Effector CD8-positive, alpha-beta T cell (primary cell): ENCODE data around the gene SENP1.
"Not testable (repeated sequence)": the region's sequence is repeated elsewhere in the genome, so short reads cannot be mapped to it uniquely, and the experiment has no call there.

Experiments used
- DNase-seq: peaks from one replicate; lab custom pipeline; 2025; lab: John Stamatoyannopoulos, UW
- total RNA-seq, 4 experiments: gene quantifications; one replicate each; lab custom pipeline; 2026; lab: John Stamatoyannopoulos, UW

SENP1 gene
- total RNA-seq: 49.3 to 62.4 (median 59.3) reads per million in 4 experiments

DNA sequence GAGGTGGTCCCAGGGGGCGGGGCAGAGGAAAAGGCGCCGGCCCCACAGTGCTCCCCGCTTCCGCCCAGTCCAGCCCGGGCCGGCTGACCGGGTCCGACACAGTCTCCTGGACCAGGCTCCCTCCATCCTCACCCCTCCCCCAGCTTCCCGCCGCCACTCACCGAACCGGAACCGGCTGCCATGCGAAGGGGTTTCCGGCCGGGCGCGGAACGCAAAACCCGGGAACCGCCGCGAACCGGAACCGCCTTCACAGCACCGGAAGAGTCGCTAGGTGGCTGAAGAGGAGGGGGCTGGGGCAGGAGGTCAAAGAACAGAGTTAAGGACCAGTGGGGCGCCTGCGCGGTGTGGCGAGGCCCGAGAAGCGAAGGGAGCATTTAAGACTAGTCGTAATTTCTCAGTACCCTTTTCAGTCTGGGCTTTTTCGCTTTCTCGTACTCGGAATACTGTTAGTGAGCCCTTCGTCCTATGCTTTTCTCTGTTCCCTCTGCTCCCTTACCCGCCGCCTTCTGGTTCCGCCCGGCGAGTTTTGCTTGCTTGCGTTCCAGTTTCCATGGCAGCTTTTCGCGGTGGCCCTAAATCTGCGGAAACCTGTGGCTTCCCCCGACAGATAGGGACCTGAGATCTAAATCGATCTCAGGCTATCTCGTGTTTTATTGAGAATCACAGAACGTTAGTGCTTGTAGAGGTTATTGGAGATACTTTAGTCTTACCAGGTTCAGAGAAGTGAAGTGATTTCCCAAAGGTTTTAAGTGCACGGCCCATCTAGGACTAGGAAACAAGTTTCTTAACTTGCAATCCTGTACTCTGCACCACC, at the start of gene SENP1:
Gene SENP1 (minus strand): TSS at position 213 of the 814 bp plus-strand sequence. CDS start 4,607 bp downstream, outside the sequence.
- DNase-seq: peak; percentile 75

- no peak for DNase-seq
Measured at GRCh38 chr12:48151103-48151771, 45.4 kb upstream of the SENP1 start.

- DNase-seq: no peak
Measured at GRCh38 chr12:48145981-48146380, 40.1 kb upstream of the SENP1 start.

DNA sequence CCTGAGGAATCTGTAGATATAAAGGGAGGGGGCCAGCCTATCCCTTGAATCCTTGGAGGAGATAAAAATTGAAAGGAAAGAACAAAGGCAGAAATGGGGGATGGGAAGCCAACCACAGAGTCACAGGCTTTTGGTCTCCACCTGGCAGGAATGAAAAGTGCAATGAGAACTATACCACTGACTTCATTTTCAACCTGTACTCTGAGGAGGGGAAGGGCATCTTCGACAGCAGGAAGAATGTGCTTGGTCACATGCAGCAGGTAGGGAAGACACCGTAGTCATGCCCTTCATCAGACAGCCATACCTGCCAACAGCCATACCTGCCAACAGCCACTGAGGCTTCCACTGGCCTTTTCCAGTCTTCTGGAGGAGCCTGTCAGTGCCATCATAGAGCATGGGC, 38.0 kb upstream of the SENP1 start:
- no peak for DNase-seq

- no peak for DNase-seq
Measured at GRCh38 chr12:48142818-48143674, 37.2 kb upstream of the SENP1 start.

DNA sequence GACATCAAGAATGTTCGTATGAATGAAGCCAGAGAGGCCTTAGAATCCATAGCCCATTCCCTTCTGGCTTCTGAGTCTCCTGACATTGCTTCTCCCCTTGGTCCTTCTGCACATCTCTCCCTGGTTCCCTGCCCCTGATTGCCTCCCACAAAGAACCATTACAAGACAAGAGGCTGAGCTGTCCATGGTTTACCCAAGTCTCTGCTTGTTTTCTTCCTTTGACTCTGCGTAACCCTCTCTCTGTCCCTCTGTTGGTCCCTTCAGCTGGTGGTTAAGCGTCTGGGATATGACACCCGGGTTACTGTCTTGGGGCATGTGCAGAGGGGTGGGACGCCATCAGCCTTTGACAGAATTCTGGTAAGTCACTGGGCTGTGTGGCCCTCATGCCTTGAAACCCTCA, 29.1 kb upstream of the SENP1 start:
- no peak for DNase-seq

DNA sequence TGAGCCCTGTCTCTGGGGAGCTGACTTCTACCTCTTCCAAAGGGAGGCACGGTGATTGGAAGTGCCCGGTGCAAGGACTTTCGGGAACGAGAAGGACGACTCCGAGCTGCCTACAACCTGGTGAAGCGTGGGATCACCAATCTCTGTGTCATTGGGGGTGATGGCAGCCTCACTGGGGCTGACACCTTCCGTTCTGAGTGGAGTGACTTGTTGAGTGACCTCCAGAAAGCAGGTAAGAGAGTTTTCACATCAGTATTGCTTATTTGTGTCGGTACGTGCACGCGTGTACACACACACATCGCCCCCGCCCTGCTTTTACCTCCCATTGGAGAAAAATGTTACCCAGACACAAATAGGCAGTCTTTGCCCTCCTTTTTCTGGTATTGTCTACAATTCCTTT, 26.9 kb upstream of the SENP1 start:
- DNase-seq: no peak

- DNase-seq: no peak
Measured at GRCh38 chr12:48131517-48131916, 25.6 kb upstream of the SENP1 start.

DNA sequence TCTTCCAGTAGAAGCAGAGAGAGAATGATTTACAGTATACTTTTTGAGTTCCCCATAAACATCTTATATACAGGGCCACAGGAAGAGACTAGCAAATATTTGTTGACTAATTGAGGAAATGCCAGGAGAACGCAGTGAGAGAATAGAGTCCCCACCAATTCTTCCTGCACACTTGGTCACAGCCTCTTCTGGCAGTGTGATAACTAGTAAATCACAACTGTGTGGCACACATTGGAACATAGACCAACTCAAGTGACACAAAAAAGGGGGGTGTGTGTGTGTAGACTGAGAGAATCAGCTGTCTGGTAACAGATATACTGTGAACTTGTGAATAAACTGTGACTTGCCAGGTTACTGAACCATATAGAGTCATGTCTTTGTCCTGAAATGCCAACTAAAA, 23.5 kb upstream of the SENP1 start:
- DNase-seq: no peak

DNA sequence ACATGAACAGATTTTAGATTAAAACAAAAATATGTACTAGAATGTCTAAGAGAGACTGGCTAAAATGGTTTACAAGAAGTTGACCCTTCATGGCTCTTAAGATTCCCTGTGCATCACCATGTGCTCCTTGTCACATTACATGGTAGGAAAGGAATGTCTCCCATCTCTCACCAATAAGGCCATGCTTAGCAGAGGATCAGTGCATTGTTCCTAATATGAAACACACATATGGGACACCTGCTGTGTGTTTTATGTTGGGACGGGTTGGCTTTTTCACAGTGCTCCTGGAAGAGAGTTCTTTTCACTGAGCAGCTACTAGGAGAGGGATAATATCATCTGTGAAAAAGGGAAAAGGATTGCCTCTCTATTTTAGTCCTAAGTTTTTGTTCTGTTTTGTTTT, 22.9 kb upstream of the SENP1 start:
- no peak for DNase-seq

- no peak for DNase-seq
Measured at GRCh38 chr12:48126953-48127630, 21.2 kb upstream of the SENP1 start.

DNA sequence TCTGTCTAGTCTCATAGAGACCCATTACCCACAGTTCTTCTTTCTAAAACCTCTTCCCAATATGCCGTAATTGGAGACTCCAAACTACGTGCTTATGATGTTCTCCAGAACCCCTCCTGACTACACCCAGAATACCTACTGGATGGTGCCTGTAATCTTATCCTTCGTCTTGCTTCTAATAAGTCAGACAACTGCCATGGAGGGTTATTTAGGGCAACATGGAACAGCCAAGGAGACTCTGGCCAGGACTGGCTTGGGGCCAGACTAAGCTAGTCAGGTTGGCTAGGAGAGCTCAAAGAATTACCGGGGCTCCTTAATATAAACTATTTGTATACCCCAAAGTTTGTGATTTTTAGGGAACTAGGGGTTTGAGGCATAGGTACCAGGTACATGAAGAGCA, 20.1 kb upstream of the SENP1 start:
- no peak for DNase-seq

DNA sequence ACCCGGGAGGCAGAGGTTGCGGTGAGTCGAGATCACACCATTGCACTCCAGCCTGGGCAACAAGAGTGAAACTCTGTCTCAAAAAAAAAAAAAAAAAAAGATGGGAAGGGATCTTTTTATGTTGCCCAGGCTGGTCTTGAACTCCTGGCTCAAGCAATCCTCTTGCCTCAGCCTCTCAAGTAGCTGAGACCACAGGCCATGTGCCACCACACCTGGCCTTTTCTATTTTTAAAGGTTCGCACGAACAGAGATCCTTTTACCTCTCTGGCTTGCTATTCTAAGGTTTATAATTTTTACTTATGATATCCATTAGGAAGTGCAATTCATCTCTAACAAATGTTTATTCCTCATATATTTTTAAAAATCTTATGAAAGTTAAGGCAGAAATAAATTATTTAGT, 19.7 kb upstream of the SENP1 start:
- DNase-seq: not testable (repeated sequence)

GRCh38 chr12:48123169-48123568, 17.3 kb upstream of the SENP1 start:
- no peak for DNase-seq

DNA sequence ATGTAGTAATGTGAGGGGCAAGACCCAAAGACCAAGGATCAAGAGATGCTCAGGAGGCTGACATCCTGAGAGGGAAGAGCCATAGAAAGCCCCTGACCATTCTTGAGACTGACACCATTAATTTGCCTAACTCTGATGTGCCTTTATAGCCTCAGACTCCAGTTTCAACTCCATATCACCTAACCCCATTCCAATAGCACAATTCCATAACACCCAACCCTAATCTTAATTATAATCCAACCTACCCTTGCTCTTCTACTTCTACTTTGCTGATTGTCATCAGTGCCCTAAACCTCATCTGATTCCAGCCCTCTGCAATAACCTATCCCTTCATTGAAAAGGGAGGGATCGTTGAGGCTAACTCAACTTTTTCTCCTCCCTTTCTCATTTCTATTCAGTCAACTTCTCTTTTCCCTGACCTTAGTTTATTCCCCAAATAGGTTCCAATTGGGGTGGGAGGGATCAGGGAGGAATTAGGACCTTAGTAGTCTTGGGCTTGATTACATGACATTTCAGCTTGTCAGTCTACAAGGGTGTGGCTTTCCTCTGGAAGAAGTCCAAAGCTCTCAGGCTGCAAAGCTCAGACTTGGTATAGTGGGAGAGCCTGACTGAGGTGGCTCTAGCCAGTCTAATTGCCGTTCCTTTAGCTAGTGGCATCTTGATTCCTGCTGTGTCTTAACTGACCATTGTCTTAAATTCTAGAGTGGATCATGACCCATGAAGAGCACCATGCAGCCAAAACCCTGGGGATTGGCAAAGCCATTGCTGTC, 16.4 kb upstream of the SENP1 start:
- no peak for DNase-seq

GRCh38 chr12:48121522-48121921, 15.6 kb upstream of the SENP1 start:
- no peak for DNase-seq

DNA sequence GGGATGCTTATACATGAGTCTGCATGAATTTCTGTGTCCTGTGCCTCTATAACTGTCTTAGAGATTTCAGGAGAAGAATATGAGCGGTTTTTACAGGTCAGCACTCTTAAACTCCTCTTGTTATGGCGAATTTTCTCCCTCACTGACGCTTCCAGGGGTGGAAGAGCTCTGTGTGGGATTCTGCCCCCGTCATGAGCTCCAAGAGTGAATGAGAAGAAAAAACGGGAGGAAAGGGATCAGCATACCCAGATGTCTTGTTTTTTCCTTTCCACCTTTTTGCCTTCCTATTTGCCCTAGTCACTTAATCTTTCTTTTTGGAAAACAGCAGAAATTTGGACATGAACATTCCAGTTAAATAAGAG, 13.9 kb upstream of the SENP1 start:
- no peak for DNase-seq

DNA sequence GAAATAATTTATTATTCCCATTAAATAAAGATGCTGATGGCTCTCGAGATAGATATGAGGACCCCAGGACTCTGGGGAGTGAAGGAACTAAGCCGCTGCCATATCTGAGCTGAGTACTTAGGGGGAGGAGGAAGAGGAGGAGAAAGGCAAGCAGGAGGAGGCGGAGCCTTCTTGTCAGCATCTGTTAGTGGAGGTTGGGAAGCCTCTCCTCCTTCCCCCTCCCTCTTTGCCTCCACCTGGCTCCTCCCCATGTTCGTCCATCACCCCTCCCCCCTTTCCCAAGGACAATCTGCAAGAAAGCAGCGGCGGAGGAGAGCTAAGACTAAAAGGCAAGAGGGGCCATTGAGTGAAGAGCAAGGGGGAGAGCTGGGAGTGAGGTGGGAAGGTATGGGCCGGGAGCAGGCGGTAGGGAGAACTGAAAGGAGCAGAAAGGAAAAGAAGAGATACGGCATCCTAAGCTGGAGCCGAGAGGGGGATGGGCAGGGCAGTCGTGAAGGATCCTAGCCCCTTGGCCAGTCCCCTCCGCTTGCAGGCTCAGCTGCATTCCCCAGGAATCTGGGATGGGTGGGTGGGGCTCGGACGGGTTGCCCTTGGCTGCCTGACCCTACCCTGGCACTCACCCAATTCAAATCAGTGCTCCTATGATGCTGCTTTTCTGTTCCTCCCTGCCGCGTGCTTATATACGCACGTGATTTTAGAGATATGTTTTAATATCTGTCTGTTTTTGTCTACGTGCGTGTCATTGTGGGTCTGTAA, 13.4 kb upstream of the SENP1 start, which contains the start of gene PFKM:
Gene PFKM (plus strand): TSS at position 287 of the 756 bp plus-strand sequence. CDS start 3,411 bp downstream, outside the sequence.
- peak; percentile 29 for DNase-seq

- no peak for DNase-seq
Measured at GRCh38 chr12:48118284-48118871, 12.5 kb upstream of the SENP1 start.

DNA sequence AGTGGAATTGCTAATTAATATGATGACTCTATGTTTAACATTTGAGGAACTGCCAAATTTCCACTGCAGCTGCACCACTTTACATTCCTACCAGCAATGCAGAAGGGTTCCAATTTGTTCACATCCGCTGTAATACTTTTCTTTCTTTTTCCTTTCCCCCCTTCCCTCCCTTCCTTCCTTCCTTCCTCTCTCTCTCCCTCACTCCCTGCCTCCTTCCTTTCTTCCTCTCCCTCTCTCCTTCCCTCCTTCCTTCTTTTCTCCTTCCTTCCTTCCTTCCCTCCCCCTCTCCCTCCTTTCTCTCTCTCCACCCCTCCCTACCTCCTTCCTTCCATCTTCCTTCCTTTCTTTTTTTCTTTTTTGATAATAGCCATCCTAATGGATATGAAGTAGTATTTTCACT, 10.1 kb upstream of the SENP1 start:
- DNase-seq: no peak
